ENCODE results near the gene DPH6. TPM values are rescaled to one million over a fixed set of nuclear protein-coding genes. Genes with fewer than 3 reads are reported as not detected.

The DPH6 gene
- total and polyA plus RNA-seq, 8 donors, result 9.8 to 19.1 (median 13.7) TPM

DNA sequence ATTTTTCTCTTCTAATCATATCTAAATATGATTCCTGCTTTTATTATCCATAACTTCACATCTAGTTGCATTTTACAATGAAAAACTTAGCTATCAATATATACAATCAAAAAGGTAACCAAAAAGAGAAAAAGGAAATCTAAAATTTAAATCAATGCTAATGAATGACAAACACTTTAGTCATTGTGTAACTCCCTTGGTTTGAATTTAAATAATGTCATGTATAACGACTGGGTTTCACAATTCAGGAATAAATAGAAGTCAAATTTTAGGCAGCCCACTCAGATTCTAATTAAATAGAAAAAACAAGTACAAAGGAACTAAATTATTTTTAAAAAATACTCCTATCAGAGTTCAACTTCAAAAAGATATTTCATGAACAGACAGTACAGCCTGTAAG, 26.9 kb downstream of the DPH6 start:
- Histone ChIP-seq H3K27ac (no peak overlapping the region), H3K9me3 (no peaks in the 10 kb centered on the region), H3K4me3 (no peak overlapping the region), H3K27me3 (no peaks in the 10 kb centered on the region), H3K4me1 (peaks cover 0 to 17% of the 10 kb centered on the region in 2 donors), H3K36me3 (no peaks in the 10 kb centered on the region)
- ATAC-seq (no peak), DNase-seq (no peak)
- intact Hi-C loops (cut with DNase I), result no loop called here
- TF ChIP-seq, protein P1, sequence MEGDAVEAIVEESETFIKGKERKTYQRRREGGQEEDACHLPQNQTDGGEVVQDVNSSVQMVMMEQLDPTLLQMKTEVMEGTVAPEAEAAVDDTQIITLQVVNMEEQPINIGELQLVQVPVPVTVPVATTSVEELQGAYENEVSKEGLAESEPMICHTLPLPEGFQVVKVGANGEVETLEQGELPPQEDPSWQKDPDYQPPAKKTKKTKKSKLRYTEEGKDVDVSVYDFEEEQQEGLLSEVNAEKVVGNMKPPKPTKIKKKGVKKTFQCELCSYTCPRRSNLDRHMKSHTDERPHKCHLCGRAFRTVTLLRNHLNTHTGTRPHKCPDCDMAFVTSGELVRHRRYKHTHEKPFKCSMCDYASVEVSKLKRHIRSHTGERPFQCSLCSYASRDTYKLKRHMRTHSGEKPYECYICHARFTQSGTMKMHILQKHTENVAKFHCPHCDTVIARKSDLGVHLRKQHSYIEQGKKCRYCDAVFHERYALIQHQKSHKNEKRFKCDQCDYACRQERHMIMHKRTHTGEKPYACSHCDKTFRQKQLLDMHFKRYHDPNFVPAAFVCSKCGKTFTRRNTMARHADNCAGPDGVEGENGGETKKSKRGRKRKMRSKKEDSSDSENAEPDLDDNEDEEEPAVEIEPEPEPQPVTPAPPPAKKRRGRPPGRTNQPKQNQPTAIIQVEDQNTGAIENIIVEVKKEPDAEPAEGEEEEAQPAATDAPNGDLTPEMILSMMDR (IDR thresholded peaks at IDR 0.05), result no peak

DNA sequence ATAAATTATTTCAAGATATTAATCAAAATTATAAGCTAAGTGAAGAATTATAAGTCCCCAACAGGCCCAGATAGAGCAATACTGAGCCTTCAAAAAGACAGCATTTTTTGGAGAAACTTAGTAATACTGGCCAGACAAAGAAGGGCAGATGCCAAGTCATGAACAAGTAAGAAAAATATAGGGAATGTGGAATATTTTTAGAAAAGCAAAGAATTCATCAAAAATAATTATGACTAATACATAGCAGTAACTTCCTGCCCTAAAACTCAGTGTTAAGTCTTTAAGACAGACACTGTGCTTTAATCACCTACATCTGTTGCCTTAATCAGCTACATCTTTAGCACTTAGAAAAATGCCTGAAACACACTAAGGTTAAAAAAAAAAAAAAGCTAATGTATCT, 31.2 kb downstream of the DPH6 start:
- Histone ChIP-seq H3K27ac (no peak overlapping the region), H3K27me3 (no peaks in the 10 kb centered on the region), H3K4me1 (peaks cover 0 to 2% of the 10 kb centered on the region in 2 donors), H3K4me3 (no peak overlapping the region), H3K9me3 (no peaks in the 10 kb centered on the region), H3K36me3 (no peaks in the 10 kb centered on the region)
- ATAC-seq (no peak), DNase-seq (no peak)
- TF ChIP-seq, protein P1 (IDR thresholded peaks at IDR 0.05), result no peak
- intact Hi-C loops (cut with DNase I), result no loop called here

DNA sequence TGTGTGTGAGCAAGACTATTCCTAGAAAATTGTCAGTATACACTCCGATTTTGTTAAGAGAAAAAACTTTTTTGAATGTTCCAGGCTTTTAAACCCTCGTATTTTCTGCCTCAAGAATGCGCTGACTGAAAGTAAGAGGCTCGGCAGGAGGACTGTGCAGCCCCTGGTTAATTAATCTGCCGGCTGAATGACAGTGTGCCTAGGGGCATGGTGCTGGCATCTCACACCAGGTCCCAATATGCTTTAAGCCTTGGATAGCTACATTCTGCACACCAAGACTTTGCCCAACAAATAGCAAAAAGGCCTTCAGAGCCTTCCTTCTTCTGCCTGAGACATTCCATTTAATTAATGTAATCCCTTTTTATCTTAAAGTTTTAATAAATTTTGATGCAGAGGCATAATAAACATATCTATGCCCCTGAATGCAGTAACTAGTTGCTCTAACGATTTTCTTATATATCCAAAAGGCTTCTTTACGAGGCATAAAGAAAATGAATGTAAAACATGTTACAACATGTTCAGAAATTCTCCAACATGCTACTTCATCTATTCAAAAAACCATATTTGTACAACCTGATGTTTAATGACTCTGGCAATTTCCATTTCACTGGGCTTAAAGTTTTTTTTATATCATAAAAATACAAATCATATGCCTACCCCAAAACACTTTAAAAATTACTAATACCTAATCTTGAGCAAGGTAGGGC, 37.9 kb downstream of the DPH6 start:
- intact Hi-C loops (cut with DNase I), result no loop called here

DNA sequence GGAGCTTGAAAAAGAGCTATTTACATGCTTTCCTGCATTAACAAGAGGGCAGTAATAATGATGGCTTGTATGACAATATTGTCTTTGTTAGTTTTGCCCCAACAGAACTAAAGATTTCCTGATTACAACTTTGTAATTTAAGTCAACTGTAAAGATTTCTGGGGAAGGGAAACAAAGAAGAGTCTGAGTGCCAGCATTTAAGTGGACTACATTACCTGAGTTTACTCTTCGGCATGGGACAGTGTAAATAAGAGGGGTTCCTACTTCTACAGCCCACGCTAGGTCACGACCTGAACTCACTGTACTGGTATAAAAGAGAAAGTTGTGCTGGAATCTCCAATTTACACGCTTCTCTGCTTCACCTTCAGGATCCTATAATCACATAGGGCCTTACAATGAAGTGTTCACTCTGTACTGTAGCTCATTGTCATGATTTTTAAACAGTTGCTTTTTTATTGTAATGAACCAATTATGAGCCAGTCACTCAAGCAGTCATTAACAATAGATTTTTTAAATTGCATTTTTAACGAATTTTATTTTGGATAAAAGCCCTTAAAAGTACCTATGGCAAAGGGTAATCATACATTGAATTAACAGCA, 39.6 kb downstream of the DPH6 start:
- ATAC-seq (no peak), DNase-seq (no peak)
- Histone ChIP-seq H3K4me3 (no peak overlapping the region), H3K27ac (no peak overlapping the region), H3K4me1 (peaks cover 5 to 10% of the 10 kb centered on the region in 2 donors), H3K9me3 (no peaks in the 10 kb centered on the region), H3K36me3 (no peaks in the 10 kb centered on the region), H3K27me3 (no peaks in the 10 kb centered on the region)
- intact Hi-C loops (cut with DNase I), result no loop called here
- TF ChIP-seq, protein P1 (IDR thresholded peaks at IDR 0.05), result no peak

More for the DNA sequence above, 37.9 kb downstream of the DPH6 start:
- no peak overlapping the region for H3K27ac ChIP-seq
- peaks cover 5 to 10% of the 10 kb centered on the region in 2 donors for H3K4me1 ChIP-seq
- H3K4me3 ChIP-seq, result no peak overlapping the region
- TF ChIP-seq, protein P1 (IDR thresholded peaks at IDR 0.05), result no peak
- H3K27me3 ChIP-seq, result no peaks in the 10 kb centered on the region
- peak in 1 of 4 donors; percentile 10 for DNase-seq
- no peaks in the 10 kb centered on the region for H3K9me3 ChIP-seq
- ATAC-seq, result no peak
- no peaks in the 10 kb centered on the region for H3K36me3 ChIP-seq

DNA sequence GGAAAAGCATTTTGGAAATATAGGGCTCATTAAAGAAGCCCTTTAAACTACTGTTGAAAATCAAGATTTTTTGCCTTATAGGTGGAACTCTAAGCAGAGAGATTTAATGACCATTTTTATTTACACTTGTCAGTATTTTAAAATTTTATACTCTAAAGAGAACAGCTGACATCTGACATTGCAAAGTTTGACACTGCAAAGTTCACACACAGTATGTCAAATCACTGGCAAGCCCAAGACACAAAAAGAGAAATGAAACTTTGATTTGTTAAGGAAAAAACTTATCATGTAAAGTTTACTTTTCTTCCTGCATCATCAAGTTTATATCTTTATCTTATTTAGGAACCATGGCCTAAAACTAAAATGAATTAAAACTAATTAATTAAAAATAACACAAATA, 40.2 kb downstream of the DPH6 start:
- no peak overlapping the region for H3K27ac ChIP-seq
- intact Hi-C loops (cut with DNase I), result no loop called here
- H3K9me3 ChIP-seq, result no peaks in the 10 kb centered on the region
- H3K27me3 ChIP-seq, result no peaks in the 10 kb centered on the region
- ATAC-seq (no peak), DNase-seq (no peak)
- no peak overlapping the region for H3K4me3 ChIP-seq
- TF ChIP-seq, protein P1 (IDR thresholded peaks at IDR 0.05), result no peak
- peaks cover 5 to 10% of the 10 kb centered on the region in 2 donors for H3K4me1 ChIP-seq
- no peaks in the 10 kb centered on the region for H3K36me3 ChIP-seq

Measured in left lung (tissue), 10 donors.